NCI-H524 treated with DMSO at 0.1 percent for 48 hours (cell line): ENCODE measurements around the gene PDLIM3.
"Not testable (repeated sequence)": the region's sequence is repeated elsewhere in the genome, so short reads cannot be mapped to it uniquely, and the experiment has no call there.

Experiments used
- DNase-seq: peaks from one replicate; lab custom pipeline; 2025; lab: John Stamatoyannopoulos, UW

PDLIM3 gene

GRCh38 chr4:185552254-185552653 is 16.9 kb upstream of the PDLIM3 start:
- no peak for DNase-seq

- no peak for DNase-seq
Observed at GRCh38 chr4:185550933-185551332, 15.6 kb upstream of the PDLIM3 start.

GRCh38 chr4:185549095-185549639 is 13.9 kb upstream of the PDLIM3 start:
- no peak for DNase-seq

GRCh38 chr4:185548587-185548986 is 13.3 kb upstream of the PDLIM3 start:
- no peak for DNase-seq

GRCh38 chr4:185546335-185546734 is 11.0 kb upstream of the PDLIM3 start:
- no peak for DNase-seq

- DNase-seq = no peak
Observed at GRCh38 chr4:185542626-185543315, 7.5 kb upstream of the PDLIM3 start.

DNA sequence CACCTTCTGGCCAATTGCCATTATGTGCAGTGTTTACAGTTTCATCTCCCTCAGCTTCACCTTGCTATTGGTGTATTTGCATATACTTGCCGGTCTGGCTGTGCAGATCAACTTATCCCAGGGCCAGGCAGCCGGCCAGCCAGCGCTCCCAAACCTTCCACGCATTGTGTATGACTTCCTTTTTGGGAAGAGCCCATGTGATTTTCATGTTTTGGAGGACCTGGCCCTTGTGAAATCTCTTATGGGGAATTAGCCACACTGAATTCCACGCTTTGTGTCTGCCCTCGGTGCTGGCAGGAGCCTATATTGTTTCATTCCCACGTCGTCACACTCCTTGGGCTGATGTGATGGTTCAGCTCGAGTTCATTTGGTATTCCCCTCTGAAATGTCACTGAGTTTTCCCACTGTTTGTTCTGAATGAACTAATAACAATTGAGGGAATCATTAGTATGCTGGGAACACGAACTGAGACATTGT is 6.0 kb upstream of the PDLIM3 start:
- no peak for DNase-seq

GRCh38 chr4:185540487-185541120 is 5.3 kb upstream of the PDLIM3 start:
- DNase-seq = no peak

- DNase-seq = no peak
Observed at GRCh38 chr4:185540040-185540439, 4.7 kb upstream of the PDLIM3 start.

- no peak for DNase-seq
Observed at GRCh38 chr4:185538806-185539205, 3.5 kb upstream of the PDLIM3 start.

DNA sequence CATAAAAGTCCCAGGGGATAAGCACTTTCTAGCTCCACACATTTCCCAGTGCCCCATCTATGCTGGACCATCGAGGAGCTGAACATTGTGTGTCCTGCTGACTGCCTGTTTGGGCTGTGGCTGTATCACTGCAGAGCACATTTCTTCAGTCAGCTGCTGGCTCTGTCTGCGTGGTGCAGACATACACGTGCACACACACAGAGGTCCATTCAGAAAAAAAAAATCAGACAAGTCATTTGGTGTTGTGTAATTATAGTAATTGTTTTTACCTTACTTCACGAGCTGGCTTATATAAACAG is 1.1 kb upstream of the PDLIM3 start:
- DNase-seq = no peak

- no peak for DNase-seq
Observed at GRCh38 chr4:185535612-185536410, 504 bp upstream of the PDLIM3 start.

- no peak for DNase-seq
Observed at GRCh38 chr4:185534511-185534865, 819 bp downstream of the PDLIM3 start.

DNA sequence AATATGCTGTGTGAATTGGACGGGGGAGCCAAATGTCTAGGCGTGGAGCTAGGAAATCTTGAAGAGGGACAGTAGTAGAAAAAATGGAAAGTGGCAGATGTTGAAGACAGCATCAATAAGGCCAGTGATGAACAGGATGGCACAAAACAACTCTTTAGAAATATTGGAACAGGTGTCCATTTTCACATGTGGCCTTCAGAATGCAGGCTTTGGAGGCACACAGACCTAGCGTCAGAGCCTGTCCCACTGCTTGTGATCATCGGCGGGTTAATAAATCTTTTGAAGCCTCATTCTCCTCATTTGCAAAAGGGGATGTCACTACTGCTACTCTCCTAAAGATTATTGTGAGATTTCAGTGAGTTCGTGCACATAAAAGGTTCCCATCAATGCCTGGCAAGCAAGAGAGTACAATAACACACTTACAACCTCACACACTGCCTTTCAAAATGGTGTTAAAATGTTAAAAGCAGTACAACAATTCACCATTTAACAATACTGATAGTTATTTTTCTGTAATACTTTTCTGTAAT is 2.4 kb downstream of the PDLIM3 start:
- no peak for DNase-seq

DNA sequence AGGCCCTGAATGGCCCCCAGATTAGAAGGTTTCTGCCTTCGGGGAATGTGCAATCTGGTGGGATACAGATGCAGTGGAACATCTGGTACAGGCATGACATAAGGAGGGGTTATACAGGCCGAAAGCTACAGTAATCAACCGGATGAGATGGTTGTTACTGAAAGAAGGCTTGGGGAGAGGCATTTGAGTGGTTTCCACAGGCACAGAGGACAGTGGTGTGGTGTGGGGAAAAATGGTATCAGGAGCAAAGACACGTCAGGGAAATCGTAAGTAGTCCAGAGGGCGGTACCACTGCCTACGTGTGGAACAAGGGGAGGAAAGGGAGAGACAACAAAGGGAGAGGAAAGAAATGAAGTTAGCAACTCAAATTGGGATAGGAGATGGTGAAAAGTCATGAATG is 3.0 kb downstream of the PDLIM3 start:
- DNase-seq = no peak

DNA sequence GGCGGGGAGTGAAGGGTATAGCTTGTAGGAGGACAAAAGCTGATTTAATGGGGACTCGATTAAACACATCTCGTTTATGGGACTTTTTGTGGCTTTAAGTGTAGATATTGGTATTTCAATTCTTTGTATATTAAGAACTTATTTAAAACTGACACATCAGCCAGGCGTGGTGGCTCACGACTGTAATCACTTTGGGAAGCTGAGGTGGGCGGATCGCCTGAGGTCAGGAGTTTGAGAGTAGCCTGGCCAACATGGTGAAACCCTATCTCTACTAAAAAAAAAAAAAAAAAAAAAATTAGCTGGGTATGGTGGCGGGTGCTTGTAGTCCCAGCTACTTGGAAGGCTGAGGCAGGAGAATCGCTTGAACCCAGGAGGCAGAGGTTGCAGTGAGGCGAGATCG is 3.7 kb downstream of the PDLIM3 start:
- DNase-seq = not testable (repeated sequence)

DNA sequence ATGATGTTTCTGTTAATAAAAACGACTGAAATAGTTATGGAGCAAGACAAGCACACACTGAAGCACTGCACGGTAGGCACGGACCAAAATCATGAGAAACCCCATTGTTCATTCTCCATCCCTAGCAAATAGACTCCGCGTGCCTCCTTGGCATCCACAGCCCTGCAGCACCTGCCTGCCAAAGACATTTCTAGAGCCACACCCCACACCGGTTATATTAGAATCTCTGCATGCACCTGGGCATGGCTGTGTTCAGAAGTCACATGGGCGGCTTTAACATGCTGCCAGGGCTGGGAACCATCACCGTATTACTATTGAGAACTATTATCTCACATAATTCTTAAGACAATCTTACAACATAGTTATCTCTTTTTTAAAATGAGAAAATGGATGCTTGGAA is 5.9 kb downstream of the PDLIM3 start:
- DNase-seq = no peak

GRCh38 chr4:185524888-185525863 is 10.1 kb downstream of the PDLIM3 start:
- no peak for DNase-seq

DNA sequence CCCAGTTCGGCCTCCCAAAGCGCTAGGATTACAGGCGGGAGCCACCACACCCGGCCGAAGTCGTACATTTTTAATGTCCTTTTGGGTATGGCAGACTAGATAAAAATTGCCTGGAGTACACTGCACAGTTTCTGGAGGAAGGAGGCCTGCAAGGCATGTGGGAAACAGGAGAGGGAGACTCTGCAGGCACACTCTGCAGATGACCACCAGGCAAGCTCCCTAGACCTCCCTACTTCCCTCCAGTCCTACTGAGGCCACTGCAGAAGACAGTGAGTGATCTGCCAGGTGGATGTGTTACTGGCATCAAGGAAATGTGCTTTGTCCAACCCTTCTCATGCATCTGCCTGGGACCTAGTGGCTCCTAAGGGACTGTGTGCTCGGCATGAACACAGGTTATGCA is 11.4 kb downstream of the PDLIM3 start:
- no peak for DNase-seq

- DNase-seq = no peak
Observed at GRCh38 chr4:185522451-185522850, 12.9 kb downstream of the PDLIM3 start.

DNA sequence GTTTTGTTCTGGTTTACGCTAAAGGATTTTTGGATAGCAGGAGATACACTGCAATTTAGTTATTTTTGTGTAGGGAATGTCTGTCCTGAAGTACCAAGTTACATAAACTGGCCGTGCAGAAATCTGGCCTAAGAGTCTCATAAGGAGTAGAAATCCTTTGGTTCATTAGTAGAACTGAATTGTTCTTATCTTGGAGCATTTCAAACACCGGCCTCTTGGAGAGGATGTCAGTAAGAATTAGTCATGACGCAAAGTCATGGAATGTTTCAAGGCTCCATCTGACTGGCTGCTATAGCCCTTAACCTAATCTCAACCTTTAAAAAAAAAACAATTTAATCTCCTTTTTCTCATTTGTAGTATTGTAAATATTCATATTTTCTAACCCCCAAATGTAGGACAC is 15.2 kb downstream of the PDLIM3 start:
- DNase-seq = no peak

GRCh38 chr4:185518494-185518893 is 16.8 kb downstream of the PDLIM3 start:
- DNase-seq = no peak
